SW480 (cell line): ENCODE data around the gene RAD51B.
"Not testable (repeated sequence)": the region's sequence is repeated elsewhere in the genome, so short reads cannot be mapped to it uniquely, and the experiment has no call there.

Experiments
- DNase-seq: peaks from one replicate; pipeline ENCODE4 v3.0.0-alpha.2; 2016; ENCODE audit warnings: low spot score

The RAD51B gene

DNA sequence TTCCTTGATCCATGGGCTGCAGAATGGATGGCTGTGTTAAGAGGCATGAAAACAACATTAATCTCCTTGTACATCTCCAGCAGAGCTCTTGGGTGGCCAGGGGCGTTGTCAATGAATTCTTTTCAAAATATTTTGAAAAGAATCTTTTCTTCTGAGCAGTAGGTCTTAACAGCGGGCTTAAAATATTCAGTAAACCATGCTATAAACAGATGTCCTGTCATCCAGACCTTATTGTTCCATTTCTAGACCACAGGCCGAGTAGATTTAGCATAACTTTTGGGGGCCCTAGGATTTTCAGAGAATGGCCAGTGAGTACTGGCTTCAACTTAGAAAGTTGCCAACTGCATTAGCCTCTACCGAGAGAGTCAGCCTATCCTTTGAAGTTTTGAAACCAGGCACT is 130.2 kb downstream of the RAD51B start:
- no peak for DNase-seq

DNA sequence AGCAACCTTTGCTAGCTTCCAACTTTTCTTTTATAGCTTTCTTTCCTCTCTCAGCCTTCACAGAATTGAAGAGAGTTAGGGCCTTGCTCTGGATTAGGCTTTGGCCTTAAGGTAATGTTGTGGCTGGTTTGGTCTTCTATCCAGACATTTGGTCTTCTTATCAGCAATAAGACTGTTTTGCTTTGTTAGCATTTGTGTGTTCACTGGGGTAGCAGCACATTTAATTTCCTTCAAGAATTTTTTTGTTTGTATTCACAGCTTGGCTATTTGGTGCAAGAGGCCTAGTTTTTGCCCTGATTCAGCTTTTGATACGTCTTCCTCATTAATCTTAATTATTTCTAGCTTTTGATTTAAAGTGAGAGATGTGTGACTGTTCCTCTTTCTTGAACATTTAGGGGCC is 130.8 kb downstream of the RAD51B start:
- no peak for DNase-seq

DNA sequence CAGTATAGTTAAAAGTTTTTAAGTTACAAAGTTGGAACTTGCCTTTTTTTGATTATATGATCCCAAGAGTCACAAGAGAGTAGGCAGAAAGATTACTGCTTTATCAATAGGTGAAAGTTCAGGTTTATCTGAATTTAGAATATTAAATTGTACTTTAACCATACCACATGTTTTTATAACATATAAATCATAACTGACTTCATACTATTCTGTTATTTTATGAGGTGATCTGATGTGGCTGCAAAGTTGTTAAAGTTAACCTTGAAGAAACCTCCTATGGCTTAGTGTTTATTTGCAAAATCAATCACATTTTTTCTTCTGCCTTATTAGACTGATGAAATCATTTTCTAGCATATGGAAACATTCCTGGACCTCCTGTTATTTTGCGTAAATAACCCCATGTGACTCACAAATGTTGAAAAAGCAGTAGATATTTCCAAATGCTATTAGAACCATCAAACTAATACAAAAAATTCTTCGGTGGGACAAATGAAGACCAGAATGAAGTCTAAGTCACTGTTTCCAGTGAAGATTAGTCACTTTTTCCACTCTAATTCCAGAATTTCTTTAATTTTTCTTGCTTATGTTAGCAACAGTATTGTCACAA is 132.1 kb downstream of the RAD51B start:
- DNase-seq, result no peak

DNA sequence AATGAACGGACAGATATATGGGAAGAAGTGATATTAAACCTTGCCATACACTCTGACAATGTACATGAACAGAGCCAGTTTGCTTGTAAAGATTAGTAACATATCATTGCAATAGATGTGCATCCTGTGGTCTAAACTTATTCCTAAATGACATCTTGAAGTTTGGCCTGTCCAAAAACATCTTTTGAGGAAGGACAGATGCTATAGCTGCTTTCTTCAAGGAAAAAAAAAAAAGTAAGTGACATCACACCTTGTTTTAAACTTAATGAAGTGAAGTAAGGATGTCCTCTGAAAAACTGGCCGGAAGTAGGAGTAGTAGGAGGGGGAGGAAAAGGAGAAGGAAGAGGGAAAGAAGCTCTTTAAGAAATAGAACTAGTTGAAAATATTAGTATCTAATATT is 132.8 kb downstream of the RAD51B start:
- DNase-seq, result no peak

DNA sequence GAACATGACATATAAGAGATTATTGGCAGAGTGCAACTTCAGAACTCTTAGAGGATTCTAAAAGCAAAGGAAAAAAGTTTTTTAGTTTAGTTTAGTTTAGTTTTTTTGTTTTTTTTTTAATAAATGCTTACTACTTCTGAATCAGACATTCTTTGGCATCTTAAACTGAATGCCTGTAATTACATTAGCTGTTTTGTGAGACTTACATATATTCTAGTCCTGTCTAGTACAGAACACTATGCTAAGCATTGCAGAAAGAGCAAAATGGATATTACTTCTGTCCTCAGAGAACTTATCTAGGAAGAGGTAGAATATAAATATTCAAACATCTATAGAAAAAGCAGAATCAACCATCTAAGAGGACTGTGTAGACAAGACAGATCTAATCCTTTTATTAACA is 133.2 kb downstream of the RAD51B start:
- DNase-seq, result no peak

DNA sequence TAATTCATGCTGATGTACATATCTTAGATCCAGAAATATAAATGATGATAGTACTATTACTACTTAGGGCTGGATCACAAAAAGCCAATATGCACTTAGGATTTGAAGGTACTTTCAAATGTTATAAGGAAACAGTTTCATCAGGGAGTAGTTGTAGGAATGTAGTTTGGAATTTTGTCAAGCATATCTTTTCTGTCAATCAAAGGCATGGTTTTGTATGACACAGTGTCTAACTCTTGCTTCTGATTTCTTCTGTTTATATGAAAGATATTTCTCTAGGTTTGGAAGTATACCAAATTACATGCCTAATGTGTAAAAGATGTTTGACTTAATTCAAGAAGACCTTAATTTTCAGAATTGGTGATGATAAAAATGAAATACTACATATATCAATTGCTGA is 135.7 kb downstream of the RAD51B start:
- no peak for DNase-seq

DNA sequence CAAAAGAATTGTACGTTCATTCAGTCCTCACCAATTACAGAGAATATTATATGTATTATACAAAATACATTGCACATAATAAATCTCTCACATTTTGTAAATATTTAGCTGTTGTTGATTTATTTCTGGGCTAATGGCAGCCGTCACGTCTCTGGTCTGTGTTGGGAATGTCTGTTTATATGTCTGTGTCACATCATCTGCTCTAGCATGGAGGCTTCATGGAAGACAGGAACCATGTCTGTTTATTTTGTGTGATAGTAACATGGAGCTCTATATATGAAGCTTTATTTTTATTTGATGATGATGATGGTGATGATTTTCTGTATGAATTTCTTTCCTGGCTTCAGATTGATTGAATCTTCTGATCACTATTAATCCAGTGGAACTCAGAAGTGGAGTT is 138.4 kb downstream of the RAD51B start:
- no peak for DNase-seq

DNA sequence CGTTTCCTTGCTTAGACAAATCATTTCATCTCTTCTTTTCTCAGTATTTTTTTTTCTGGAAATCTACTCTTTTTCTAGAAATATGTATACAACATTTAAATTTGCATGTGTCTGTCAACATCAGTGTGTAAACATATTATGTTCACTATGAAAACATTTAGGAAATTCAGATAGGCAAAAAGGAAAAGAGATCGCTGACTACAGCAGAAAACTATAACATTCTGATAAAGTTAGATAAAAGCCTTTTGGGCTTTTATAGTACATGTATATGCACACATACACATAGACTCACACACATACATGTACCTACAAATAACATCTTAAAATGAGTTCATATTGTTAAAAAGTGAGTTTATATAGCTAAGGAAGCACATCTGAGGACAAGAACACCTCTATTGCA is 142.1 kb downstream of the RAD51B start:
- DNase-seq, result no peak

DNA sequence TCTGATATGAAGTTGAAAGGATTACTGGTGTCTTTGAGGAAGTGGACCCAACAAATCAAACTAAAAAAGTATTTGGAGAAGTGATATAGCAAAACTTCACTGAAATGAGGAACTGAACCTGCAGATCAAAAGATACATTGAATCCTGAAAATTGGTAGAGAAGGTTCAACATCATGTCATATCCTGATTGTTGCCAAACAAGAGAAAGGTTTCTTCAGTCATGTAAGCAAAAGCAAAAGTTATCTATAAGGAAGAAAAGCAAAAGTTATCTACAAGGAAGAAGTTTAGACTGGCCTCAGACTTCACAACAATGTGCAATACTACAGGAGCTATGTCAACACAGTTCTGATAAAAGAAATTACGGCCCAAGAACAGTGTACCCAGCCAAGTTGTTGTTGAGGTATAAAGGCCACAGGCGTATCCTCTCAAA is 142.7 kb downstream of the RAD51B start:
- no peak for DNase-seq

DNA sequence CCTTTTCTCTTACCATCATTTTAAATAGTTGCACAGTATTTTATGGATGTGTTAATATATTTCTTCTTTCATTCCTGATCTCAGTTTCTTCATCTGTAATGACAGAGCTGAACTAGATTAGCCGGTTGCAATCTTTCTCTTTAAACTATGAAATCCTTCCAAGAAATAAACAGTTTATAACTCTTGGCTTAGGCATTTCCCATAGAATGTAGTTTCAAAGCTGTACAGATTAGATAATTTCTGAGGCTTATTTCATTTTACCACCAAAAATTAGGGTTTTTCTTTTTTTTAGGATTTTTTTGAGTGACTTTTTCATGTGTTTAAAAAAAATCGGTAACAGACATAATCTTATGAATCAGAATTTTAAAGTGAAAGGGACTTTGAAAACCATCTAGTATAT is 144.0 kb downstream of the RAD51B start:
- DNase-seq, result no peak

DNA sequence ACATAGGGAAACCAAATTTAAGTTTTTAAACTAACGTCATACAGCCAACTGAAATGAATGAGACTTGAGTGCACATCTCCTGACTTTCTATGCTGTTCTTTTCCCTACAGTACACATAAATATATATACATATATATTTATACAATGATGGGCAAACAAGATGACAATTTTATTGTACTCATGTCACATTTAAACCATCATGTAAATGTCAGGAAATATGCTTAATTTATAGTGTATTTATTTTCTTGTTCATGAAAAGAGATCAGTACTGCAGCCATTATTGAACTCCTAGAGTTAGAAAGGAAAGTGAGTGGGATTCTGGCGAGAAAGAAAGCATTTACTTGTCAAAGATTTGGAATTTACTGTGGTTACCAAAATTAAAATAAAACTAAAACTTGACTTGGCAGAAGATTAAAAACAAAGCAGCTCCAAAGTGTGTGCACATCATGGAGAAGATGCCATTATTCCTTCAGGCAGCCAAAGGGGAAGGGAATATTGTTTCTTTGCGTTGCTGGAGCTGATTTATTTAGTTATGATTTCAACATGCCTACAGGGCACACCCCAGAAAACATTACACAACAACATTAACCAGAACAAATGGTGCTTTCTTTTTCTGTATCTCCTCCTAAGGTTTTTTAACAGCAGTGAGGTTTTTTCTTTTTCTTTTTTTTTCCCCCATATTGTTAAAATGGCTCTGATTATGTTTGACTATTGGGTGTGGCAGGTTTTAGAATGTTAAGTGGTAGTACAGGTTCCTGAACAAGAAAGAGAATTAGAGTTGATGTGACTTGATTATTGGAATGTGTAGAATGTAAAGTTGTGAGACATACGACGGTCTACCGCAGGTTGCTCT is 144.6 kb downstream of the RAD51B start:
- DNase-seq, result peak; percentile 76

DNA sequence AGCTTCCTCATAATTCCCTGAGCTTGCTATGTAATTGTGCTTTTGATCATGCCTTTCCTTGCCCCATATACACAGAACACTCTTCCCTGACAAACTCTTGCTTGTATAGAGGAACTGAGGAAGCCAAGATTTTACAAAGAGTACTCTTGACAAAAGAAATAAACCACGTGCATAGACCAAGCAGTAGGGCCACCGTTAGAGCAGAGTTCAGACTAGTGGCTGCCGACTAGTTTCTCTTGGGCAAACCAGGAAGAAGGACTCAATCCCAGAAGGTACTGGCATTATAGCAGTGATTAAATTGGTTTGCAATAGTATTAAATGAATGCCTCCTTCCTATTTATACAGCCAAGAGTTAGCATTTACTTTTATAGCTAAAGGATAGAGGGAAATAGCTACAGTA is 146.1 kb downstream of the RAD51B start:
- no peak for DNase-seq

DNA sequence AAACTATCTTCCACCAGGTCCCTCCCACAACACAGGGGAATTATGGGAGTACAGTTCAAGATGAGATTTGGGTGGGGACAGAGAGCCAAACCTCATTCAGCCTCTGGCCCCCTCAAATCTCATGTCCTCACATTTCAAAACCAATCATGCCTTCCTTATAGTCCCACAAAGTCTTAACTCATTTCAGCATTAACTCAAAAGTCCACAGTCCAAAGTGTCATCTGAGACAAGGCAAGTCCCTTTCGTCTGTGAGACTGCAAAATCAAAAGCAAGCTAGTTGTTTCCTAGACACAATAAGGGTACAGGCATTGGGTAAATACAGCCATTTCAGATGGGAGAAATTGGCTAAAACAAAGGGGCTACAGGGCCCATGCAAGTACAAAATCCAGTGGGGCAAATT is 147.6 kb downstream of the RAD51B start:
- DNase-seq, result no peak

DNA sequence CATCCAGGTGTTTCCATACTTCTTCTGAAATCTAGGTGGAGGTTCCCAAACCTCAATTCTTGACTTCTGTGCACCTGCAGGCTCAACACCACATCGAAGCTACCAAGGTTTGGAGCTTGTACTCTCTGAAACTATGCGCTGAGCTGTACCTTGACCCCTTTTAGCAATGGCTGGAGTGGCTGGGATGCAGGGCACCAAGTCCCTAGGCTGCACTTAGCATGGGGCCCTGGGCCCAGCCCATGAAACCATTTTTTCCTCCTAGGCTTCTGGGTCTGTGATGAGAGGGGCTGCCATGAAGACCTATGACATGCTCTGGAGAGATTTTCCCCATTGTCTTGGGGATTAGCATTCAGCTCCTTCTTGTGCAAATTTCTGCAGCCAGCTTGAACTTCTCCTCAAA is 148.4 kb downstream of the RAD51B start:
- not testable (repeated sequence) for DNase-seq

DNA sequence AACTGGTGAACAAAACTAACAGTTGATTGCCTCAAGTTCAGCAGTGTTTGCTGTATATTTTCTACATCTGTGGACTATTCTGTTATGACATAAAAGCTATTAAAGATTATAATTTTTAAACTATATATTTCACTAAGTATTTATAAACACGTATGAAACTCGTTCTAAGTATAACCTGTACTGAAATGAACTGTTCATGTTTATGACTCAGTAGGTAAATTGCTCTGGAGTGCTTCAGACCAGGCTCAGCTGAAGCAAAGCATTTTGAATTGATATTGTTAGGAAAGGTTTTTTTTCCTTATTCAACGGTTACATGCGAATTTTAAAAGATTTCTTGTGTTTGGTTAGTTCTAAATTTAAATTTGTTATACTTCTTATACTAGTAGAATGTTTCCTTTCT is 151.3 kb downstream of the RAD51B start:
- DNase-seq, result no peak

DNA sequence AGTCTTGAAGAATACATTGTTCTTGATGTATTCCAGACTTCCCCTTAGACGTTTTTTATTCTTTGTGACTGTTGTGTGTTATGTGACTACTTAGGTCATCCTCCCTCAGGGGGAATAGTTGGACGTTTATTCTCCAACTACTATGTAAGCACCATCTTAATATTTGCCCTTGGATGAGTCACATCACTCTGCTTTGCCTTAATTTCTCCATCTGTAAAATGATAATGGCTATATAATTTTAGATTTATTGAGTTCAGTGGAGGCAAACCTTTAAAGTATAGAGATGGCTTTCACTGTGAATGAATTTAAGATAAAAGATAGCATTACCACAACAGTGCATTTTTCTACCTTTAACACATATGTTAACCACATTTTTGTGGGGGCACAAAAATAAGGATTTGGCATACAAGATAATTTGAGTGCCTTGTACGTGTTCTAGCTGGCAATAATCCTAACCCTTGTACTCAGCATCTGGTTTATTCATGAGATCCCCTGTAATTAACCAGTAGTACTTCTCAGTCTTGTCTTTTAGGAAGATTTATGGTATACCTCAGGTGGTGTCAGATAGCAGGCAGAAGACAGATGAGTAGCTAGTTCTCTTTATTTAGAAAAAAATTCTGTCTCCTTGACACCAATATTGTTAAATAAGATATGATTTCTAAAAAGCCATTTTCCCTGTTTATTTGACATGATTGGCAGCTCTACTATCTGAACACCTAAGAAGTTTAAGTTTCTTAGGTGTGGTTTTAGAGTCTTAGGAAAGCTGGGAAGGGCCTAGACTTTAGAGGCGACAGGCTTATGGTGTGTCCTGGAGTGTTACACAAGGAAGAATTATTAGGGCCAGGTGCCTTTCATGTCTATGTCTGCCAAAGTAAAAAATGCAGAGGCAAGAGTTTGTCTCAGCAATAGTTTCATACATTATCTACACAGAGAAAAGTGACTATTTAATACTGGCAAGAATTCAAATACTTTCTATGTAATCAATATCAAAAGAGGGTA is 152.3 kb downstream of the RAD51B start:
- no peak for DNase-seq

DNA sequence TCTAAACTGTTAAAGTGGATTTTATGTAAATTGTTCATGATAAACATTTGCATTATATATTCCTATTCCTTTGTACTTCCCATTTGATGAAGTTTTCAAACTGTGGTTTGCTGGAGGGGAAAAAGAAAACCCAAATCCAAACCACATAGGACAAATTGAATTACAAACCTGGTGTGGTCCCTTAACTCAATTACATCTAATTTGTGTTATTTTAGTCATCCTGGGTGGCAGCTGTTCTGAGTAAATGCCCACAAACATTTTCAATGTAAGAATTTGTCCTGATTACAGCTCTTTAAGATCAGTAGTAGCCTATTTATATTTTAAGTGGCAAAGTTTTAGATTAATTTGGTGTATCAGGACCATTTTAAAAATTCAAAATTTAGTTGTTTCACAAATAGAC is 153.9 kb downstream of the RAD51B start:
- DNase-seq, result no peak

DNA sequence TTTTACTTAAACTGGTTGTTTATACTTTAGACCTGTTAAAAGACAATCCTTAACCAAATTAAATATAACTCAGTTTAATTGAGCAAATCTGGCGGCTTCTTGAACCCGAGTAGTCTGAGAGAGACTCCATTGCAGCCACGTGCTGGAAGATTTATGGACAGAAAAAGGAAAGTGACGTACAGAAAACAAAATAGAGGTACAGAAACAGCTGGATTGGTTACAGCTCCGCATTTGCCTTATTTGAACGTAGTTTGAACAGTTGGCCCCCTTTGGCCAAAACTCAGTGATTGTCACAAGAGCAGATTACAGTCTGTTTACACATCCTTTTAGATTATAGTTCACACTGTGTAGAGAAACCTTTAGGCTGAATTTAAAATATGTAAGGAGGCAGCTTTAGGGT is 155.9 kb downstream of the RAD51B start:
- no peak for DNase-seq

DNA sequence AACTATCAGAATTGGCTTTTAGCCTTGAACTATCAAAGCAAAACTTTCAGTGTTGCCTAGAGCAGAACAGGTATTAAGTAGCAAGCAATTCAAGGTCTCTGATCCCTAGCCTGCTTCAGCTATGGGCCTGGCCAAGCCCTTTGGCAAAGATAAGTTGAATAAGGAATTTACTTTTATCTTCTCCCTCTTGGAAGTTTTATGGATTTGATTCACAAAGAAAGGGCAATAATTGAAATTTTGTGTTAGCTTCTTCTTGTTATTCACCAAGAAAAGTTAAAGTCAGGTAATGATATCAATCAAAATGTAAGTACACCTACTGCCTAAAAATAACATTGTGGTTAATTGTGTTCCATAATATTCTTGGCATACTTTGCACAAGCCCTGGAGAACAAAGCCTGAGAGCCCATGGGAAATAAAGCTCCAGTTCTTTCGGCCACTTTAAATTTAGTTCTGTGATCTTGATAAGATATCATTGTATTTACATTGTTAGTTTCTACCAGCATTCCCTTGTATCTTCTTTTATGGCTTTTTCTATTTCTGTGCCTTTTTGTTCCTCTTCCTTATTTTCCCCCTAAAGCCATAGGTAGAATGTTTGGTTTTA is 158.0 kb downstream of the RAD51B start:
- no peak for DNase-seq

DNA sequence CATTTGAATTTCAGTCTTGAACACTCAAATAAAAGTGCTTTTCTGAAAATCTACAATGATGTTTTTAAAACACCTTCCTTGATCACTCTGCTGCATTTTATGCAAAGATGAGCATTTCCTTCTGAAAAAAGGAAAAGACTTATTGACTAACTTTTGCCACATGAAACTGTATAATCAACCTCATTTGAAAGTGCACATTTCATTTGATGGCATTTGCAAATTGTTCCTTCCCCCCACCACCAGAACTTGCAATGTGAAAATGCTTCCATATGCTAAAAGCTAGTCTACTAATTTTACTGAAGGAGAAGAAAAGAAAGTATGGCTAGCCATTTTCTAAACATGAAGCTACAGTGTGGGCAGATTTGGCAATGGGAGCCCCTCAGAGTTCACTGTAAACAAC is 159.2 kb downstream of the RAD51B start:
- no peak for DNase-seq

DNA sequence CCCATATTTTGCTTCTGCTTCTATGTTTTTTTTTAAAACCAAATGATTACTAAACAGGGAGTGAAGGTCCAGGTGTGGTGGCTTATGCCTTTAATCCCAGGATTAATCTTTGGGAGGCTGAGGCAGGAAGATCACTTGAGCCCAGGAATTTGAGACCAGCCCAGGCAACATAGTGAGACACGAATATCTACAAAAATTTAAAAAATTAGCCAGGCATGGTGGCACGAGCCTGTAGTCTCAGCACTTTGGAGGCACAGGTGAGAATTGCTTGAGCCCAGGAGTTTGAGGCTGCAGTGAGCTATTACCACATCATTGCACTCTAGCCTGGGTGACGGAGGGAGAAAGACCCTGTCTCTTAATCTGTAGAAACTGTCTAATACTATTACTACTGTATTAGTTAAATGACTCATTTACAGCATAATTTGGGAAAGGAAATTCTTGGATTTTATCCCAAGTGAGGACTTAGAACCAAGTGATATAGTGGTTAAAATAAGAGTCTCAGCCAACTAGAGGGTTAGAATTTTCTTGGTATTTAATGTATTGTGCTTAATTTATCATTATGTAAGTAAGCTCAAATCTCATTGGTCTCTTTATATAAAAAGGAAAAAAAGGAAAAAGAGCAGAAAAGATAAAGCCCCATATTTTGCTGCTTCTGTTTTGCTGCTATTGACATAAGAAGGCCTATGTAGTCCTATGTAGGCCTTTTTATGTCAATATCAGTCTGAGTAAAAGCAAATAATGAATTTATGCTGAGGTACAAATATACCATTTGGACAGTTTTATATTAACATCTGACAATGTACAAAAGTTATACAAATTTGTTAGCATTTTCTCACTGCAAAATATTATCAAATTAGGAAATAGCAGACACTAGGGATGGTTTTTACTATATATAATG is 163.4 kb downstream of the RAD51B start:
- DNase-seq, result no peak
